ENCODE results near the gene HOXC12. TPM values are rescaled to one million over a fixed set of nuclear protein-coding genes. Genes with fewer than 3 reads are reported as not detected.

HOXC12 gene
- total RNA-seq, 1 donor from 2014 or later: not detected

DNA sequence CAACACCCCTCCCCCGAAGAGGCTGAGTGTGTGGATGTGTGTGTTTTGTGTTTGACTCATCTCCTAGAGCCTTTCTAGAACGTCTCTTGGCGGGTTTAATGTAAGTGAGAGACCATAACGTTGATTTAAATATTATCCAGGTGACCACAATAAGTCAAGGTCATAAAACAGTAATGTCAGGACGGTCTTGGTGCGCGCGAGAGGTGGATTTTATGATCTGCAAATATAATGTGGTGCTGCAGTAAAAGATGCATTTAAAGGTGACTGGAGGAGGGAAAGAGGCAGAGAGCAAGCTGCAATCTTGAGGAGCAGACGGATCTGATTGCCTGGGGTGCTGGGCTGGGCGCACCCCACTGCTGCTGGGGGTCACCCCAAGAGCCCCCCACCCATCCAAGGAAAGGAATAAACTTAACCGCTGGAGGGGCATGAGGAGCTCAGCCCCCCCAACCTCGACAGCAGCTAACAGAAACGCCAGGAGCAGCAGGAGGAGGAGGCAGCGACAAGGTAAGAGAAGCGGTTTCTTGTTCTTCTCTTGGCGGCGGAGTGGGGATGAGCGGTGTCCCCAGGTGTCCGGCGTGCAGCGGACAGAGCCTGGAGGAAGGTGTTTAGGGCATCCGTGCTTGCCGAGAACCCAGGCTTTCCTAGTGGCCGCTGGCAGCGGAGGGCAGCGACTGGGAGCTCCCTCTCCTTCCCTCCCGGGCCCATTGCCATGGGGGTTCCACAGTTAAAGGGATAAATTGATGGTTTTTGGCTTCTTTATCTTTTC, 35.8 kb downstream of the HOXC12 start:
- no peak for DNase-seq (ENCODE audit: low spot score, unreplicated experiment)
- Mint-ChIP-seq H3K9me3 (ENCODE audit: low read depth) (no peaks in the 10 kb centered on the region), H3K4me3 (ENCODE audit: low read depth) (no peak overlapping the region), H3K36me3 (ENCODE audit: insufficient read depth) (no peaks in the 10 kb centered on the region), H3K27ac (no peak overlapping the region), H3K4me1 (ENCODE audit: low read depth) (peaks cover 6% of the 10 kb centered on the region), H3K27me3 (peaks cover 98% of the 10 kb centered on the region)
- TF ChIP-seq, protein P1, sequence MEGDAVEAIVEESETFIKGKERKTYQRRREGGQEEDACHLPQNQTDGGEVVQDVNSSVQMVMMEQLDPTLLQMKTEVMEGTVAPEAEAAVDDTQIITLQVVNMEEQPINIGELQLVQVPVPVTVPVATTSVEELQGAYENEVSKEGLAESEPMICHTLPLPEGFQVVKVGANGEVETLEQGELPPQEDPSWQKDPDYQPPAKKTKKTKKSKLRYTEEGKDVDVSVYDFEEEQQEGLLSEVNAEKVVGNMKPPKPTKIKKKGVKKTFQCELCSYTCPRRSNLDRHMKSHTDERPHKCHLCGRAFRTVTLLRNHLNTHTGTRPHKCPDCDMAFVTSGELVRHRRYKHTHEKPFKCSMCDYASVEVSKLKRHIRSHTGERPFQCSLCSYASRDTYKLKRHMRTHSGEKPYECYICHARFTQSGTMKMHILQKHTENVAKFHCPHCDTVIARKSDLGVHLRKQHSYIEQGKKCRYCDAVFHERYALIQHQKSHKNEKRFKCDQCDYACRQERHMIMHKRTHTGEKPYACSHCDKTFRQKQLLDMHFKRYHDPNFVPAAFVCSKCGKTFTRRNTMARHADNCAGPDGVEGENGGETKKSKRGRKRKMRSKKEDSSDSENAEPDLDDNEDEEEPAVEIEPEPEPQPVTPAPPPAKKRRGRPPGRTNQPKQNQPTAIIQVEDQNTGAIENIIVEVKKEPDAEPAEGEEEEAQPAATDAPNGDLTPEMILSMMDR (IDR thresholded peaks at IDR 0.05; ENCODE audit: unreplicated experiment): no peak

DNA sequence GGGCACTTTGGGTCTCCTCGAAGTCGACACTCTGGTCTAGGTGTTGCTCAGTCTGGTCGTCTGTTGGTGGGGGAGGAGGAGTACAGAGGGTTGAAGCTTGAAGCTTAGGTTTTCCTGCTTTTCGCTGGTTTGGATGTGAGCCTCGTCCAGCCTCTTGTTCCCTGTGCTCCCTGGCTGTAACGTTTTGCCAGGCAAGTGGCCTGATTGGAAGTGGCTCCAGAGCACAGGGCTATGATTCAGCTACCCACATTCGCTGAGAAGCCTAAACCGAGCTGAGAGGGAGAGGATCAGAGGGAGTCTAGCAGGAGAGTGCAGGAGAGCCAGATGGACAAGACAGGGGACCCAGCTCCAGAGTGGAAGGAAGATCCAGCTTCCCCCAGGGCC, 36.4 kb downstream of the HOXC12 start:
- Mint-ChIP-seq H3K27me3 (peaks cover 100% of the 10 kb centered on the region), H3K27ac (no peak overlapping the region), H3K4me1 (ENCODE audit: low read depth) (peaks cover 4% of the 10 kb centered on the region), H3K9me3 (ENCODE audit: low read depth) (no peaks in the 10 kb centered on the region), H3K4me3 (ENCODE audit: low read depth) (no peak overlapping the region), H3K36me3 (ENCODE audit: insufficient read depth) (no peaks in the 10 kb centered on the region)
- TF ChIP-seq, protein P1 (IDR thresholded peaks at IDR 0.05; ENCODE audit: unreplicated experiment): no peak
- no peak for DNase-seq (ENCODE audit: low spot score, unreplicated experiment)

DNA sequence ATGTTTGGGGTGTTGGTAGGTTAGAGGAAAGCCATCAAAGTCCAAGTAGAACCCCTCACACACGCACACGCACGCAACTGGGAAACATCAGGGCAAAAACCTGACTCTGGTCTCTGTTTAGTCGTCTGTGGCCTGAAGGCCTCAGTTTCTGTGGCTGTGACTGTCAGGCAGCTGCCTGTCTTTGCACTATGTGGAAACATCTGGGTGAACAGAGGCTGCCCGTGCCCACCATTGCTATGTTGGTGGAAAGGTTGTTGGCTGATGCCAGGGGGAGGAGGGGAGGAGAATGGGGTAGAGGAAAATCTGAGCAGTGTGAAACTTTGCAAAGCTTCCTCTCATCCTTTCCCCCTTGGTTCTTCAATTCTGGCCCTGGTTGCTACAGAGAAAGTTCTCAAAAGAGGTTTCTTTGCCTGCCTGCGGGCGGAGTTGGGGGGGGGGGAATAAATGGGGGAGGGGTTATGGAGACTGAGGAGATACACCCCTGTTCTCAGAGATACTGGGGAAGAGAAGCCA, 37.7 kb downstream of the HOXC12 start:
- Mint-ChIP-seq H3K9me3 (ENCODE audit: low read depth) (no peaks in the 10 kb centered on the region), H3K36me3 (ENCODE audit: insufficient read depth) (no peaks in the 10 kb centered on the region), H3K4me1 (ENCODE audit: low read depth) (peaks cover 4% of the 10 kb centered on the region), H3K27me3 (peaks cover 100% of the 10 kb centered on the region), H3K27ac (no peak overlapping the region), H3K4me3 (ENCODE audit: low read depth) (no peak overlapping the region)
- no peak for DNase-seq (ENCODE audit: low spot score, unreplicated experiment)
- TF ChIP-seq, protein P1 (IDR thresholded peaks at IDR 0.05; ENCODE audit: unreplicated experiment): no peak

DNA sequence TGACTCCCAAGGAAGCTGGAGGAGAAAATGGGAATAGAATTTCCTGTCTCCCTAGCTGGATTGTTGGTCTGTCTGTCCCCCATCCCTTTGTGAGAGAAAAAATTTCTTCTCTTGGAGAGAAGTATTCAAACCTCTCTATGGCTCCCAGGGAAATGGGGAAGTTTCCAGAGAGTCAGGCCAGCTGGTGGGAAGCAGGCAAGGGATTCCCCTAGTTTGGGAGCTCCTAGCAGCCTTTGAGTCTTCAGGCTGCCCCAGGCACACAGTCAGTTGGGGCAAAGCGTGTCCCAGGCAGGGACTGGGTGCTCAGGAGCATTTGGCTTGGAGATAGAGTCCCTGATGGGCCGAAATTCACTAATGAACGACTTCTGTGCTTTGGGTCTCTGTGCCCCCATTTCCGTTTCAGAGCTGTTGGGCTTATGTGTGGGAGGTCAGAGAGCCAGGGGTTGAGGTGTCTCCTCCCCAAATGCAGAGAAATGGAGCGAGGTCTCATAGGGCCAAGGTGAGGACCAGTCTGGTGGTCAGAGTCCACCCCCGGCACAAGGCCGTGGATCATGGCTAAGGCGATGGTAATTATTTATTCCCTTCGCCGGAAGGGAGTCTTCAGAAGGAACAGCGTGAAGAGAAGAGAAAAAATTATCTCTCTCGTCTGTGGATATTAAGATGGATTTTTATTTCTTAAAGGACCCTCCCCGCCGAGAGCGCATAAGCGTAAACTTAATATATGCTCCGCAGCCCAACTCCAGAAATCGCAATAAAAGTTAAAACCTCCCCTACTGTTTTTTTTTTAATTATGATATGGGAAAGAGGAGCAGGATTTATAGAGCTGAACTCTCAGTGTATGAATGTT, 38.7 kb downstream of the HOXC12 start:
- no peaks in the 10 kb centered on the region for H3K9me3 Mint-ChIP-seq (ENCODE audit: low read depth)
- H3K27me3 Mint-ChIP-seq: peaks cover 100% of the 10 kb centered on the region
- H3K27ac Mint-ChIP-seq: no peak overlapping the region
- TF ChIP-seq, protein P1 (IDR thresholded peaks at IDR 0.05; ENCODE audit: unreplicated experiment): no peak
- H3K4me3 Mint-ChIP-seq (ENCODE audit: low read depth): no peak overlapping the region
- peaks cover 4% of the 10 kb centered on the region for H3K4me1 Mint-ChIP-seq (ENCODE audit: low read depth)
- no peaks in the 10 kb centered on the region for H3K36me3 Mint-ChIP-seq (ENCODE audit: insufficient read depth)
- DNase-seq (ENCODE audit: low spot score, unreplicated experiment): no peak

DNA sequence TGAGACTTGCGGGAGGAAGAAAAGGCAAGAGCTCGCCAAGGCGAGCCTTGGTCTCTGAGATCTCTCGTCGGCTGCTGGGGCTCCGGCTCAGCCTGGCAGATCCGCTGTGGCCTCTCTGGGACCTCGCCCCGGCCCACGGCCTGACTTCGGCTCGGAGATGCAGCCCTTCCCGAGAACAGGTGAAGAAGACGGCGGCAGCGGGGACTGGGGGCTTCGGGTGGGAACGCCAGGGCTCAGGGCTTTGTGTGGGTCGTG, 39.2 kb downstream of the HOXC12 start:
- H3K4me3 Mint-ChIP-seq (ENCODE audit: low read depth): no peak overlapping the region
- no peaks in the 10 kb centered on the region for H3K36me3 Mint-ChIP-seq (ENCODE audit: insufficient read depth)
- H3K27me3 Mint-ChIP-seq: peaks cover 100% of the 10 kb centered on the region
- peak overlapping the region; percentile 45 for H3K27ac Mint-ChIP-seq
- no peaks in the 10 kb centered on the region for H3K9me3 Mint-ChIP-seq (ENCODE audit: low read depth)
- DNase-seq (ENCODE audit: low spot score, unreplicated experiment): no peak
- H3K4me1 Mint-ChIP-seq (ENCODE audit: low read depth): peaks cover 4% of the 10 kb centered on the region
- TF ChIP-seq, protein P1 (IDR thresholded peaks at IDR 0.05; ENCODE audit: unreplicated experiment): no peak

All from progenitor cell of endocrine pancreas (in vitro differentiated cells).